Mucosa of rectum (tissue), 2 donors: Measurements from ENCODE around the gene TBL2.

Experiments used
- H3K27ac ChIP-seq, 2 donors: one replicate each; pipeline ENCODE4 v1.7.0; 2013; ENCODE audit warnings: inconsistent platforms in 2 of 2, low read depth in 2 of 2, low read length in 2 of 2
- H3K27me3 ChIP-seq, 2 donors: one replicate each; pipeline ENCODE4 v1.7.0; 2013; ENCODE audit warnings: low read length in 2 of 2; ENCODE audit not compliant: control insufficient read depth in 2 of 2, insufficient read depth in 2 of 2
- H3K36me3 ChIP-seq, 2 donors: one replicate each; pipeline ENCODE4 v1.7.0; 2013; ENCODE audit warnings: low read length in 2 of 2; ENCODE audit not compliant: control insufficient read depth in 2 of 2, insufficient read depth in 2 of 2
- H3K4me1 ChIP-seq, 2 donors: one replicate each; pipeline ENCODE4 v1.7.0; 2013; ENCODE audit warnings: low read length in 2 of 2, mild to moderate bottlenecking in 1 of 2; ENCODE audit not compliant: control insufficient read depth in 2 of 2, insufficient read depth in 2 of 2
- H3K4me3 ChIP-seq, 2 donors: one replicate each; pipeline ENCODE4 v1.7.0; 2013; ENCODE audit warnings: low read length in 2 of 2
- H3K9ac ChIP-seq, 2 donors: one replicate each; pipeline ENCODE4 v1.7.0; 2013; ENCODE audit warnings: low read length in 2 of 2, low read depth in 1 of 2, mild to moderate bottlenecking in 1 of 2
- H3K9me3 ChIP-seq, 2 donors: one replicate each; pipeline ENCODE4 v1.7.0; 2013; ENCODE audit warnings: low read length in 2 of 2; ENCODE audit not compliant: control insufficient read depth in 2 of 2
- donor health status: healthy.
- donor health status: Normal muscosa, but diverticular disease.

TBL2 gene

GRCh38 chr7:73606801-73607691 lies 28.7 kb upstream of the TBL2 start:
- Histone ChIP-seq H3K4me3 (no peak overlapping the region), H3K27me3 (peaks cover 3 to 6% of the 10 kb centered on the region in 2 donors), H3K4me1 (peaks cover 0 to 4% of the 10 kb centered on the region in 2 donors), H3K9ac (no peak overlapping the region), H3K27ac (no peak overlapping the region), H3K36me3 (no peaks in the 10 kb centered on the region), H3K9me3 (no peaks in the 10 kb centered on the region)

- Histone ChIP-seq H3K36me3 (no peaks in the 10 kb centered on the region), H3K9ac (no peak overlapping the region), H3K9me3 (no peaks in the 10 kb centered on the region), H3K27me3 (peaks cover 5 to 10% of the 10 kb centered on the region in 2 donors), H3K4me1 (peaks cover 0 to 4% of the 10 kb centered on the region in 2 donors), H3K4me3 (no peak overlapping the region), H3K27ac (no peak overlapping the region)
These were observed 27.3 kb upstream of the TBL2 start for GRCh38 chr7:73605601-73606220.

GRCh38 chr7:73602721-73603651 lies 24.6 kb upstream of the TBL2 start:
- Histone ChIP-seq H3K9ac (no peak overlapping the region), H3K36me3 (no peaks in the 10 kb centered on the region), H3K27me3 (peaks cover 5 to 11% of the 10 kb centered on the region in 2 donors), H3K4me3 (no peak overlapping the region), H3K27ac (no peak overlapping the region), H3K4me1 (peaks cover 0 to 4% of the 10 kb centered on the region in 2 donors), H3K9me3 (no peaks in the 10 kb centered on the region)

- Histone ChIP-seq H3K27ac (no peak overlapping the region), H3K4me1 (no peaks in the 10 kb centered on the region), H3K27me3 (peaks cover 4 to 13% of the 10 kb centered on the region in 2 donors), H3K36me3 (no peaks in the 10 kb centered on the region), H3K4me3 (no peak overlapping the region), H3K9me3 (no peaks in the 10 kb centered on the region), H3K9ac (no peak overlapping the region)
These were observed 21.5 kb upstream of the TBL2 start for GRCh38 chr7:73599916-73600315.

- no peaks in the 10 kb centered on the region for H3K36me3 ChIP-seq
- H3K27me3 ChIP-seq, result peaks cover 4 to 13% of the 10 kb centered on the region in 2 donors
- H3K9ac ChIP-seq, result no peak overlapping the region
- H3K4me1 ChIP-seq, result no peaks in the 10 kb centered on the region
- no peak overlapping the region for H3K27ac ChIP-seq
- no peaks in the 10 kb centered on the region for H3K9me3 ChIP-seq
- H3K4me3 ChIP-seq, result no peak overlapping the region
These were observed 20.9 kb upstream of the TBL2 start for GRCh38 chr7:73599151-73599882.

GRCh38 chr7:73597978-73598782 lies 19.8 kb upstream of the TBL2 start:
- Histone ChIP-seq H3K4me3 (no peak overlapping the region), H3K4me1 (no peaks in the 10 kb centered on the region), H3K9ac (no peak overlapping the region), H3K27me3 (peaks cover 4 to 13% of the 10 kb centered on the region in 2 donors), H3K36me3 (no peaks in the 10 kb centered on the region), H3K27ac (no peak overlapping the region), H3K9me3 (no peaks in the 10 kb centered on the region)

GRCh38 chr7:73596191-73597065 lies 18.0 kb upstream of the TBL2 start:
- Histone ChIP-seq H3K36me3 (no peaks in the 10 kb centered on the region), H3K4me3 (no peak overlapping the region), H3K9ac (no peak overlapping the region), H3K4me1 (no peaks in the 10 kb centered on the region), H3K27ac (no peak overlapping the region), H3K27me3 (peaks cover 0 to 6% of the 10 kb centered on the region in 2 donors), H3K9me3 (no peaks in the 10 kb centered on the region)

- no peaks in the 10 kb centered on the region for H3K4me1 ChIP-seq
- no peak overlapping the region for H3K27ac ChIP-seq
- H3K9ac ChIP-seq, result no peak overlapping the region
- H3K9me3 ChIP-seq, result no peaks in the 10 kb centered on the region
- peaks cover 0 to 3% of the 10 kb centered on the region in 2 donors for H3K27me3 ChIP-seq
- H3K4me3 ChIP-seq, result no peak overlapping the region
- no peaks in the 10 kb centered on the region for H3K36me3 ChIP-seq
These were observed 17.0 kb upstream of the TBL2 start for GRCh38 chr7:73595358-73595757.
